ENCODE measurements around the gene NPAS1.
"Not testable (repeated sequence)": the region's sequence is repeated elsewhere in the genome, so short reads cannot be mapped to it uniquely, and the experiment has no call there.

Gene NPAS1

DNA sequence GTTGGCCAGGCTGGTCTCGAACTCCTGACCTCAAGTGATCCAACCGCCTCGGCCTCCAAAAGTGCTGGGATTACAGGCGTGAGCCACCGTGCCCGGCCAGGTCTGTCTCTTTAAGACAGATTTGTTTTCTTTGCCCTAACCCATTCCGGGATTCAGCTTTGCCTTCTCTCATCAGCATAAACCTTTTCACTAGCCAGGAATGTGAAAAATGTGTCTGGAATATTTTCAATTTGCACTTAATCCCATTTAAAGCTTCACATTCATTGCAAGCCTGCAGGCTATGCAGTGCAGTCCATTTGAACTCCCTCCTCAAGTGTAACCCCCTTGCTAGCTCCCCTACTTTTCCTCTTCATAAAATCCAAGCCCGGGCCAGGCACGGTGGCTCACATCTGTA lies 29.7 kb downstream of the NPAS1 start:
- no peak for DNase-seq

DNA sequence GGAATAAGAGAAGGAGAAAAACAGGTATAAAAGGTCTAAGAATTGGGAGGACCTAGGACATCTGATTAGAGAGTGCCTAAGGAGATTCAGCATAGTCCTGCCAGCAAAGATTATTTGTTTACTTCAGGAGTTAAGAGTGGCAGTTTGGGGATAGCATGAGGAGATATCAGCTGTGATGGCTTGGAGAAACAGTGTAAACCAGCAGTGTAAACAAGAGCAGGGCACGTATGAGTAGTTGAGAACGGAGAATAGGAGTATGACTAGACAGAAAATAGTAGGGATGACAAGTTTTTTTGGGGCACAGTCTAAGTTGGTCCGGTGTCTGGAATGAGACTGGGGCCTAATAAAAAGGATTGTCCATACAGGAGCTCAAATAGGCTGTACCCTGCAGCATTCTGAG lies 30.9 kb downstream of the NPAS1 start:
- not testable (repeated sequence) for DNase-seq

DNA sequence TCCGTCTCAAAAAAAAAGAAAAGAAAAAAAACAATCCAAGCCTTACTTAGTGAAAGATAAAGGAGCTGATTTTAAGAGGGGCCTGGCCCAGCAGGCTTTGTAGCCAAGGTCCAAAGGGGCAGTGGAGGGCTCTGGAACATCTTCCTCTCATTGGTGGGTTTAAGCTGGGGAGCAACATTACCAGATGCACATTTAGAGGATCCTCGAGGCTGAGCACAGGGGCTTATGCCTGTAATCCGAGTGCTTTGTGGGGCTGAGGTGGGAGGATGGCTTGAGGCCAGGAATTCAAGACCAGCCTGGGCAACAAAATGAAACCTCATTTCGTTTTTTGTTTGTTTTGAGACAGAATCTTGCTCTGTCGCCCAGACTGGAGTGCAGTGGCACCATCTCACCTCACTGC lies 36.8 kb downstream of the NPAS1 start:
- no peak for DNase-seq

DNA sequence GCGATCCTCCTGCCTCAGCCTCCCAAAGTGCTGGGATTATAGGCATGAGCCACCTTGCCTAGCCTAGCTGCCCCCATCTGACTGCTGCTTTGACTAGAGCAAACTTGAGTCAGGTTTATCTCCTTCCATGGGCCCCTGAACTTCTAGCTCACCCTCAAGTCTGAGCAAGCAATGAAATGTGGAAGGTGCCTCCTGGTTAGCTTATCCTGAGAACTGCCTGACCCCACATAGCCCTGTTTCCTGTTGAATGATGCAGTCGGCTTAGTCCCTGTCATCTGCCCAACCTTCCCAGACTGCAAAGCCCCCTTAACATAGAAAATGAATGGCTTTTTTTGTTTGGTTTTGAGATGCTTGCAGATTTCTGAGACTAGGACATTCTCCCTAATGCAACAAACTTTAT lies 37.7 kb downstream of the NPAS1 start:
- DNase-seq = no peak

DNA sequence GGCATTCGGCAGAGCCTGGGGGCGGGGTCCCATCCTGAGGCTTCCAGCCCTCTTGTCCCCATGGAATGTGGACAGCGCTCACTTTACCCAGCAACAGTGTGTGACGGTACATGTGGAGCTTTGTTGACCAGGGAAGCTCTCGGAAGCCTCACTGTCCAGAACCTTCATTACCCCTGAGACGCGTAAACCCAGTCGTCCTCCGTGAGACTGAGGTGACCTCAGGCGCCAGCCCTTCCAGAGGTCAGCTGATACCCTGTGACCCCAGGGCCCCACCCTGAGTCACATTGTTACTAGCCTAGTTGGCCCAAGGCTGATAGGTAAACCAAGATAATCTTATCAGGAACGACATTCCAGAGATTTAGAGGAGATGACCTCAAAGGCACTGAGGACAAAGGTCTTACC lies 39.0 kb downstream of the NPAS1 start:
- DNase-seq = peak; percentile 89

DNA sequence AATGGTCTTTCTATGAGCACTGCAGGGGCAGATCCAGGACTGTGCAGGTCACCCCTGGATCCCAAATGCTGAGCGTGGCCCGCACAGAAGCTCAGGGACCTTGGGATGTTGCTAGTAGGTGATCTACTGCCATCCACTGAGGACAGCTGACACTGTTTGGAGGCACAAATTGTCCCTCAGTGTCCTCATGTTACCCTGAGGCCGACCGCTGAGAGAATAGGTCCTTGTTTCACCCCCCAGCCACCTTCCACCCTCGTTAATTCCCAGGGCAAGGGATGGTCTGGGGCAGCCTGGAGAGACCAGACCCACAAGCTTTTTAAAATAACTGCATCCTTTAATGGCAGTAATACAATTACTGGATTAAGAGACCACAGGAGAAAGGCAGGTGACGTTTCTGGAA lies 44.2 kb downstream of the NPAS1 start:
- no peak for DNase-seq

DNA sequence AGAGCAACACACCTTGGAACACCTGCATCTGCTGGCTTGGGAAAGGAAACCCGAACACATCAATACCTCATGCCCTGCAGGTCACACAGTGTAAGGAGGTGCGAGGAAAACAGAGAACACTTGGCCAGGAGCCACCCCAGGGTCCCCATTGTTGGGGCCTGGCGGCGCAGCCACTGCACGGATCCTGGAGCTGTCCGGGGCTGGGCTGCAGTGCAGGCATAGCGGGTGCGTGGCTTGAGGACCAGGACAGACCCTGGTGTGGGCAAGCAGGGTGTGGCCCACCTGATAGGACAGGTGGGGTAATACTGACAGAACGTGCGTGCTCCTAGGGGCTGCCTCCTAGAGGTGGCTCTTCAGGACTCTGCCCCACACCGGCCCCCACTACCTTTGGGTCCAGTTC lies 45.6 kb downstream of the NPAS1 start:
- DNase-seq = no peak

DNA sequence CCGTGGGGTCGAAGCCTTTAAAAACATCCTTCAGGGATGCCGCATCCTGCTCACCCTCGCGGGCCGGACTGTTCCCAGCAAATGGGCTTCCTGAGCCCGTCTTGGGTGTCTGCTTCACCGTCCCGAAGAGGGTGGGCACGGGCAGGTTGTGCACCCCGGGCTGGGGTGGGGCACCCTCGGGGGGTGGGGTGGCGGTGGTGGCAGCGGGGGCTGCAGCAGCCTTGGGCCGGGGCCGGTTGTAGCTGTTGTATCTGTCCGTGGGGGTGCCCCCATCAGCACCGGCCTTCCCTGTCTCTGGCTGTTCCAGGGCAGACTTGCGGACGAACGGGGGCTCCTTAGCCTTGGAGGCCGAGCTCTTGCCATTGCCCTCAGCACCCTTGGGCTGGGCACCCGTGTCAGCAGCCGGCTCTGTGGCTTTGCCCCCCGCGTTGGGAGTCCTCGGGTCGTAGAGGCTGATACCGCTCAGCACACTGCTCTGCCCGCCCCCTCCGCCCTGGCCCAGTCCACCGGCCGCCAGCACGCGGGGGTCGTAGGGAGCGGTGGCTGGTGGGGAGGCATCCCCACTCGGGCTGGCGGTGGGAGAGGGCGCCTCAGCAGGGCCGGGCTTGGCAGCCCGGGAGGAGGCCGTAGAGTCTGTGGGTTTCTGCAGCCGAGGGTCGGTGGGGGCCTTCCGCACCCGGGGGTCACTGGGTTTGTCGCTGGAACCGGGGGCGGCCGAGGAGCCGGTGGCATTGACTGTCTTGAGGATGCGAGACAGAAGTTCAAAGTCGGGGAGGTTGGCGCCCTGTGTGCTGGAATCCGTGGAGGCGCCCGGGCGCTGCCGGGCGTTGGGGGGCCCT lies 47.0 kb downstream of the NPAS1 start:
- DNase-seq = no peak

DNA sequence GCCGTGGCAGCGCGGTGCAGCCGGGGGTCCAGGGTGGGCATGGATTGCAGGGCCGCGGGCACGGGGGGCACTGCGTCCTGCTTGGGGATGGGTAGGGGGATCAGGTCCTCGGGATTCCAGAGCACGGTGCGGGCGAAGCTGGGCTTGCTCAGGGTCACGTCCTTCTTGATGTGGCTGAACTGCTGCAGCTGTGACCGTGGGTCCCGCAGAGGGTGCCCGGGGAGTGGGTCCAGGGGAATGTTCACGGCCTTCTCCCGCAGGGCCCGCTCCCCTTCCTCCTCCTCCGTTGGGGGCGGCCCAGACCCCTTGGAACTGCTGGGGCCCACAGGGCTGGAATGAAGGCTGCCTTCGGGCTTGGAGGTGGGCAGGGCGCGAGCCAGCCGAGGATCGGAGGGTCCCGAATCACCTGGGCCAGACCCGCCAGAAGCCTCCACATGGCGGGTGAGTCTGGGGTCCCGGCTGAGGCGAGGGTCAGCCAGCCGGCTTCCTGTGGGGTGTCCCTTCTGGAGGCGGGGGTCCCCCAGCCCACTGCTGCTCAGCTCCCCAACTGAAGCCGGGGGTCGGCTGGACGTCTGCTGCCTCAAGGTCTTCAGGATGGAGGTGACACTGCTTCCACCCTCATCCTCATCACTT lies 47.7 kb downstream of the NPAS1 start:
- no peak for DNase-seq

DNA sequence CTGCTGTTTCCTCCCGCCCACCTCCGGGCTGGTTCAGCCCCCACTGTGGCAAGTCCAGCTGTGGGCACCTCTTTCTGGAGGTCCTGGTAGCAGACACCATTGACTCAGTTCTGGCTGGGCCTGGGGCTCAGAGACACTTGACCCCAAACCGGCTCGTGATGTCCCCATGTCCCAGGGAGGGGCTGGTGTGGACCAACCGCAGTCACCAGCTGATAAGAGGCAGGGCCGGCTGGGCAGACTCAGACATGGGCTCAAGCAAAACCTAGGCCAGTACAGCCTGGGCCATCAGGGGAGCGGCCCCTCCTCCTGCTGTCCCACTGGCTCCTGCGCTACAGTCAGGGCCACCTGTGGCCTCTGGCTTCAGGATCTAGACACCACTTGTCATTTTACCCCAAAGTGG lies 48.6 kb downstream of the NPAS1 start:
- DNase-seq = no peak

DNA sequence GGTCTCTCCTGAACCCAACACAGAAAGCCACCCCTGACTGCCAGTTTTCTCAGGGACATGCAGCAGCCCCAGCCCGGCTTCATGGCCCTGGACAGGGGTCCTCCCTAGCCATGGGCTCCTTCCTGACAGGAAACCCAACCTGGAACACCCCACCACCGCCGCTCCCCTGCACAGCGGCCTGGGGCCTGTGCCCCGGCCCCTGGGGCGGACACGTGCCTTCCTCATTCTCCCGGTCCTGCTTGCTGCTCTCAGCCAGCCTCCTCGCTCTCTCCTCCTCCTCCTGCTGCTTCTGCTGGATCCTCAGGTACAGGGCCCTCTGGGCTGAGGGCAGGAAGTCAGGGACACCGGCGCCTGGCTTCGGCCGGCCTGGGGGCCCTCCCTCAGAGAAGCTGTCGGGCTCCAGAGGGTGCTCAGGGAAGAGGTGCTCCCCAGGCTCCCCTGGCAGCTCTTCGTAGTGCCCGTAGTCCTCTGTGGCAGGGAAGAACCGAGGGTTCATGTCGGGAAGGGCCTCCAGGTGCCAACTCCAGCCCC lies 49.3 kb downstream of the NPAS1 start:
- DNase-seq = peak; percentile 49

DNA sequence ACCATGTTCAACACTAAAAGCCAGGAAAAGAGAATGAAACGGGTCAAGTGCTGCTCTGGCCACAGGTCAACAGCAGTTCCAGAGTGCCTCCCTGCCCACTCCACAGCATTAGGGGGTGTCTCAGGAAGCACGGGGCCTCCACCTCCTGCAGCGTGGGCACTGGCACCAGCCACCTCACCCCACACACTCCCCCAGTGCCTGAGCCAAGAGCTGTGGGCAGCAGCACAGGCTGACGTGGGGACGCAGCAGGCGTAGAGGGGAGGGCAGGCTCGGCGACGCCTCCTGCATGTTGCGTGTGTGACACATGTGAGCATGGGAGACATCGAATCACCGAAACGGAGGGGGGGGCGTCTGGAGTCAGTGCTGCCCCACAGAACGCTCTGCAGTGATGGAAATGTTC lies 50.2 kb downstream of the NPAS1 start:
- no peak for DNase-seq

DNA sequence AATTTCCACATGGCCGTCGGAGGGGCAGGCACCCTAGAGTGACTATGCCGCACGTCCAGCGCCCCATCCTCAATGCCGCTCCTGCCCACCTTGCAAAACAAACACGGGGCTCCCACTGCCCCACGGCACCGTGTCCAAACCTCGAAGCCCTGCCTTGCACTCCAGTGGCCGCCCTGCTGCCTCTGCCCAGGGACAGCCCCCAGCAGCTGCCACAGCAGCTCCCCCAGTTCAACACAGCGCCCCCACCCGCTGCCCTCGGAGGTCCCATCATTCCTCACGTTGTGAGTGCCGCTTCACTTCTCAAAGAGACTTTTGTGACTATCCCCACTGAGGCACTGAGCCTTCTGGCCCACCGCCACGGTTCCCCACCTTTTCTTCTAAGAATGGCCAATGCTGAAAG lies 51.1 kb downstream of the NPAS1 start:
- no peak for DNase-seq

DNA sequence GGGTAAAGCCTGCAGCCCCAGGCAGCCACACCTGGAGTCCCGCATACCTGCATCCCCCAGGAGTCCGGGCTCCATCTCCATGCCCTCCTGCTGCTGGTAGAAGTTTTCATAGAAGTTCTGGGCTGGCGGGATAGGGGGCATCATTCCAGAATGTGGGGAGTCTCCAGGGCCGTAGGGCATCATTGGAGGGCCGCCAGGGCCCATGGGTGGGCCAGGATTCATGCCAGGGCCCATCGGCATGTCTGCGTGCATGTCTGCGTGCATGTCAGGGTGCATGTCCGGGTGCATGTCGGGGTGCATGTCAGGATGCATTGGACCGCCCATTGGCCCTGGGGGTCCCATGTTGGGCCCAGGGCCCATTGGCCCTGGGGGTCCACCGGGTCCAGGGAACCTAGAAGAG lies 52.1 kb downstream of the NPAS1 start:
- no peak for DNase-seq

DNA sequence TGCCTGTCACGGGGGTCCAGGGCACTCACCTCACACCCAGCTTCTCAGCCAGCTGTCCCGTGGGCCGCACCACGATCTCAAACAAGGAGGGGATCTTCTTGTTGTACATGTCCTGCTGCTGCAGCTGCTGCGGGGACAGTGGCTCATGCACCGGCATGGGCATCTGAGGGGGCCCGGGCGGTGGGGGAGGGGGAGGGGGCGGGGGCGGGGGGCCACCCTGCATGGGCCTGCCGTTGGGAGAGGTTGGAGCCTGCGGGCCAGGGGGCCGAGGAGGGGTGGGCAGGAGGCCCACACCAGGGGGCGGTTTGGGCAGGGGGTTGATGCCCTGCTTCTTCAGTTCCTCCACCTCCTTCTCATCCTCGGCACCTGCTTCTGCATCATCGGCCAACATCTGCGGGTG lies 52.7 kb downstream of the NPAS1 start:
- no peak for DNase-seq

DNA sequence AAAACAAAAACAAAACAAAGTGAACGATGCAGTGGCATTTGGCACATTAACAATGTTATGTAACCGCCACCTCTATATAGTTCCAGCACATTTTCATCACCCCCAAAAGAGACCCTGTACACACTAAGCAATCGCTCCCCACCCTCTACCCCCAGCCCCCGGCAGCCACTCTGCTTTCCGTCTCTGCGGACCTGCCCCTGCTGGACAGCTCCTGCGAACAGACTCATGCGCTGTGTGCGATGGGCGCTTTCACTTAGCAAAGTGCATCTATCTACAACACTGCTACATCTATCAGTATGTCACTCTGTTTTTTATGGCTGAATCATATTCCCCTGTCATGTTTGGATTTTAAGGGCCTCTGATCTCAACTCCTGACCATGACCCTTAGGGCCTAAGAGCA lies 53.9 kb downstream of the NPAS1 start:
- DNase-seq = no peak

DNA sequence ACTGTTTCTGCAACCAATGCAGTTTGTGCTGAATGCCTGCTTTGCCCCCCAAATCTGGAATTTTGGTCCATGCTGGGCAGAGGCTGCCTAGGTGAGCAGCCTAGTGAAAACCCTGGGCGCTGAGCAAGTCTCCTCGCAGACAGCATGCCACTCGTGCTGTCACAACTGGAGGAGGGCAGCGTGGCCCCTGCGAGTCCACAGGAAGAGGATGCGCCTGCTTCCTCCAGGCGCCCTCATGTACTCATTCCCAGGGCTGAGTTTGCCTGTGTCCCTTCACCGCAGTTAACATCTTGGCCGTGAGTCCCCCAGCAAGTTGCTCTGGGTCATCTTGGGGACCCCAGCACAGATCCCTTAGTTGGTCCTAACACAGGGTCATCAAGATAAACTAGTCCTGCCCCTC lies 55.0 kb downstream of the NPAS1 start:
- DNase-seq = no peak

DNA sequence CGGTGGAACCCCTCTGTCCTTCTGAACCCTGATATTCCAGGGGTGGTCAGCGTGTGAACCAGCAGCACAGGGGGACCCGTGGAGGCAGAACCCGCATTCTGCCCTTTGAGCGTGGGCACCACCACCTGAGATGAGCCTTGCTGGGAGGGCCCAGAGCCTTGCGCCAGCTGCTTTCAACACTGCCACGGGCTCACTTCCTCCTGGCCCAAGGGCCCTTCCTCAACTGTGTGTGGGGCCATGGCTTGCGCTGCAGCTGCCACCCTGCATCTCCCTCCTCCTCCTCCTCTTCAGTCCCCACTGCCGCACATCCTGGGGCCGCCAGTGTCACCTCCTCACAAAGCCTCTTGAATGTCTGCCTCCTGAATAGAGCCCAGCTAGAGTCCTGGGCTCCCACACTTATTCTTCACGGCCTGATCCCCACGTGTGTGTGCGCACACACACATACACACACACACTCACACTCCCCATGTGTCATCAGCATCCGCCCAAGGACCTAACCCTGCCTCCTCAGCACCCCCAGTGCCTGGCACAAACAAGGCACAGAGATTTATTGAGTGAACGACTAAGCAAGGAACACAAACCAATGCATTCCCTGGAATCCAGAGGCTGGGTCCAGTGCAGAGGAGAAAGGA lies 55.7 kb downstream of the NPAS1 start:
- DNase-seq = no peak

DNA sequence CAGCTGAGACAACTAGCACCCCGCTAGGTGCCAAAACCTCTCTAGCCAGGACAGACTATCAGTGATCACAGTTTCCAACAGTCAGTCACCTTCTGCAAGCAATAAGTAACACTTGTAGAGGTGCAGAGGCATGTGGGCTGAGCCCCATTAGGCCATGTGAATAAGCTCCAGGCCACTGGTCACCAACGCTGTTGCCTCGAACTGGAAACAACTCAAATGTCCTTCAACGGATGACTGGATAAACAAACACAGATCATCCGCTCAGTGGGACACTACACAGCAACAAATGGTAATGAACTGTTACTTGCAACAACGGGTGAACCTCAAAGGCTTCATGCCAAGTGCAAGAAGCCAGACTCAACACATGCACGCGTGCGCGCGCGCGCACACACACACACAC lies 56.3 kb downstream of the NPAS1 start:
- DNase-seq = no peak

DNA sequence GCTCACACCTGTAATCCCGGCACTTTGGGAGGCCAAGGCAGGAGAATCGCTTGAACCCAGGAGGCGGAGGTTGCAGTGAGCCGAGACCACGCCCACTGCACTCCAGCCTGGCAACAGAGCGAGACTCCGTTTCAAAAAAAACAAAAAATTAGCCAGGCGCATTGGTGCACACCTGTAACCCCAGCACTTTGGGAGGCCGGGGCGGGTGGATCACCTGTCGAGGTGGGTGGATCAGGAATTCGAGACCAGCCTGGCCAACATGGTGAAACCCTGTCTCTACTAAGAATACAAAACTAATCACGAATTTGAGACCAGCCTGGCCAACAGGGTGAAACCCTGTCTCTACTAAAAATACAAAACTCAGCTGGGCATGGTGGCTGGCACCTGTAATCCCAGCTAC lies 58.7 kb downstream of the NPAS1 start:
- DNase-seq = not testable (repeated sequence)

DNA sequence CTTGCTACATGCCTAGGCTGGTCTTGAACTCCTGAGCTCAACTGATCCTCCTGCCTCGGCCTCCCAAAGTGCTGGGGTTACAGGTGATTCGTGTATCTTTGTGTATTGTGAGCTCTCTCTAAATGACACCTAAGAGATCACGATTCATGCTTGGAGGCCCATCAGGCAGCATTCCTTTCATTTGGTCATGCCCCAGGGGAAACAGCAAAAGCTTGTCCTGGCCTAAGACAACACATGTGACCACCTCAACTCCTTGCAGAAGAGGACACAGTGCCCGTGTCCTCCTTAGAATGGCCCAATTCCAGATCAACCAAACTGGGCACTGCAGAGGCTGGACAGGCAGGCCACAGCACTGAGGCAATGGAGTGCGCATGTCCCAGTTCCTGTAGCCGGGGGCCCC lies 61.5 kb downstream of the NPAS1 start:
- peak; percentile 65 for DNase-seq

DNA sequence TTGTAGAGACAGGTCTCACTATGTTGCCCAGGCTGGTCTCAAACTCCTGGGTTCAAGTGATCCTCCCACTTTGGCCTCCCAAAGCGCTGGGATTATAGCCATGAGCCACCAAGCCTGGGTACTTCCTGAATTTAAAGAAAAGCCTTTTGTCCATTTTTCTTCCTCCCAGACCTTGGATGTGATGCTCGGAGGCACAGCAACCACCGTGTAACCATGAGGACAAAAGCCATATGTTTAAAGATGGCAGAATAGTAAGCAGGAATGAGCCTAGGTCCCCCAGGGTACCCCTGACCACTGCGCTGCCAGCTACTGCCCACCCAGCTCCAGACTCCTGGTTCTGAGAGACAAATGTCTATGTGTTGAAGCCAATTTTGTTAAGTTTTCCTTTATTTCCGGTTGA lies 62.9 kb downstream of the NPAS1 start:
- no peak for DNase-seq

DNA sequence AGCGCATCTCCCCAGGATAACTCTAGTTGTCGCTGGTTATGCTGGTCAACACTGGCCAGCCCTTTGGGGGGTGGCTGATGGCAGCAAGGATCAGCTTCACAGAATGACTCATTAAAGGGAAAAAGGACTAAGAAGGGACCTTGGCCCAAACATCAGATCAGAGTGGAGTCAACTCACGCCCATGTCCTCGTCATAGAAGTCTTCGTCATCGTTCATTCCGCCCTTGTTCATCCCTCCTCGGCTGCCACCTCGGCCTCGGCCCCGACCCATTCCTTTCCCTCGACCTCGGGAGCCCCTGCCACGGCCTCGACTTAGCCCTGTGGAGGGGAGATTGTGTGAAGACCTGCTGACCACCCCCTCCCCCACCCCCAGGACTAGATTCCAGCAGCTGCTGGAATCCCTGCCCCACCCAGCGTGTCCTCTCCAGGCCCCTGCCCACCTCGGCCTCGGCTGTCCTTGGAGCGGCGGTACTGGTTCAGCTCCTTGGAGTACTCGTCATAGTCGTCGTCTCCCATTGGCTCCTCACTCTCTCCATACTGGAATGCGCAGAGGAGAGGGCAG lies 65.3 kb downstream of the NPAS1 start:
- no peak for DNase-seq

DNA sequence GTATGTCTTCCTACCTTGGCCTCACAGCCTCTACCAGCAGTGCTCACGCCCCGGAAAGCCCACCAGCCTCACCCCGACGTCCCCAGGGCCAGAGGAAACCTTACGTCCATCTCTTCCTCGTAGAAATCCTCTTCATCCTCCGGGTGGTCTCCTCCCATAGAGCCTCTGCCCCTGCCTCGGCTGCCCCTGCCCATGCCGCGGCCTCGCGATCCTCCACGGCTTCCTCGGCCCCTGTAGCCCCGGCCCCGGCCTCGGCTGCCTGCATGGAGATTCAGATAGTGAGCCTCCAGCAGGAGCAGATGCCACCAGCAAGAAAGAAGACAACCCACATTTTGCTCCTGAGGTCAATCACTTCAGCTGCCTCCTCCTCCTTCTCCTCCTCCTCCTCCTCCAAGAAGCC lies 66.6 kb downstream of the NPAS1 start:
- no peak for DNase-seq
